ENCODE results near the gene ABHD16B. TPM values are rescaled to one million over a fixed set of nuclear protein-coding genes. Genes with fewer than 3 reads are reported as not detected.

ABHD16B gene
- total RNA-seq (2022; extraction: Qiagen RNA extraction), result not detected in 5 replicates

GRCh38 chr20:63861365-63861934, at the start of gene ABHD16B:
Gene ABHD16B, plus strand, starts transcription at chr20:63861498. Its CDS starts 43 bp downstream, at chr20:63861541.

GRCh38 chr20:63830841-63831588, 30.3 kb upstream of the ABHD16B start, which contains the start of gene ZBTB46:
Gene ZBTB46, minus strand, starts transcription at chr20:63831264. Its CDS starts 40,507 bp downstream, at chr20:63790757.

GRCh38 chr20:63864978-63865640, 3.8 kb downstream of the ABHD16B start, which contains the start of gene TPD52L2:
Gene TPD52L2, plus strand, starts transcription at chr20:63865270. Its CDS starts 96 bp downstream, at chr20:63865366.

GRCh38 chr20:63894358-63895201, 33.3 kb downstream of the ABHD16B start, which contains the start of gene DNAJC5:
Gene DNAJC5, plus strand, starts transcription at chr20:63895126. Its CDS starts 33,220 bp downstream, at chr20:63928346.

Other genes with a start within 250 kb of the ABHD16B start
- gene GMEB2, start 234.4 kb upstream of the ABHD16B start, total RNA-seq (2022; extraction: Qiagen RNA extraction), result 7.9 to 10.7 TPM (median 9.8 TPM) in 5 replicates
- 7.7 to 11.7 TPM (median 9.6 TPM) in 5 replicates for gene STMN3, start 208.1 kb upstream of the ABHD16B start, total RNA-seq (2022; extraction: Qiagen RNA extraction)
- 3.4 to 10.0 TPM (median 7.0 TPM) in 5 replicates for gene RTEL1, start 203.2 kb upstream of the ABHD16B start, total RNA-seq (2022; extraction: Qiagen RNA extraction)
- gene TNFRSF6B, start 164.8 kb upstream of the ABHD16B start, total RNA-seq (2022; extraction: Qiagen RNA extraction), result 0.35 to 1.5 TPM (median 0.93 TPM) in 5 replicates
- 30.6 to 40.0 TPM (median 36.2 TPM) in 5 replicates for gene ARFRP1, start 153.5 kb upstream of the ABHD16B start, total RNA-seq (2022; extraction: Qiagen RNA extraction)
- 22.0 to 30.9 TPM (median 26.9 TPM) in 5 replicates for gene ZGPAT, start 153.5 kb upstream of the ABHD16B start, total RNA-seq (2022; extraction: Qiagen RNA extraction)
- gene LIME1, start 124.8 kb upstream of the ABHD16B start, total RNA-seq (2022; extraction: Qiagen RNA extraction), result 5.6 to 12.4 TPM (median 9.3 TPM) in 5 replicates
- 55.9 to 105 TPM (median 96.0 TPM) in 5 replicates for gene SLC2A4RG, start 121.7 kb upstream of the ABHD16B start, total RNA-seq (2022; extraction: Qiagen RNA extraction)
- gene ZBTB46, start 30.2 kb upstream of the ABHD16B start, total RNA-seq (2022; extraction: Qiagen RNA extraction), result 0.75 to 1.1 TPM (median 0.92 TPM) in 5 replicates
- gene TPD52L2, start 3.8 kb downstream of the ABHD16B start, total RNA-seq (2022; extraction: Qiagen RNA extraction), result 126 to 137 TPM (median 132 TPM) in 5 replicates
- gene DNAJC5, start 33.6 kb downstream of the ABHD16B start, total RNA-seq (2022; extraction: Qiagen RNA extraction), result 22.6 to 29.0 TPM (median 28.3 TPM) in 5 replicates
- gene UCKL1, start 94.9 kb downstream of the ABHD16B start, total RNA-seq (2022; extraction: Qiagen RNA extraction), result 25.1 to 39.5 TPM (median 33.0 TPM) in 5 replicates
- 9.0 to 13.6 TPM (median 12.2 TPM) in 5 replicates for gene ZNF512B, start 108.4 kb downstream of the ABHD16B start, total RNA-seq (2022; extraction: Qiagen RNA extraction)
- not detected in 5 replicates for gene SAMD10, start 118.1 kb downstream of the ABHD16B start, total RNA-seq (2022; extraction: Qiagen RNA extraction)
- gene PRPF6, start 119.6 kb downstream of the ABHD16B start, total RNA-seq (2022; extraction: Qiagen RNA extraction), result 49.2 to 55.6 TPM (median 53.8 TPM) in 5 replicates
- gene C20orf204, start 174.7 kb downstream of the ABHD16B start, total RNA-seq (2022; extraction: Qiagen RNA extraction), result 0.15 to 0.65 TPM (median 0.42 TPM) in 5 replicates
- gene SOX18, start 188.1 kb downstream of the ABHD16B start, total RNA-seq (2022; extraction: Qiagen RNA extraction), result 1.1 to 2.7 TPM (median 2.3 TPM) in 5 replicates
- 30.7 to 50.1 TPM (median 46.7 TPM) in 5 replicates for gene TCEA2, start 201.7 kb downstream of the ABHD16B start, total RNA-seq (2022; extraction: Qiagen RNA extraction)
- gene RGS19, start 218.0 kb downstream of the ABHD16B start, total RNA-seq (2022; extraction: Qiagen RNA extraction), result 19.9 to 36.6 TPM (median 34.3 TPM) in 5 replicates
- gene OPRL1, start 218.6 kb downstream of the ABHD16B start, total RNA-seq (2022; extraction: Qiagen RNA extraction), result 0.73 to 1.2 TPM (median 0.99 TPM) in 5 replicates
- 0.90 to 2.3 TPM (median 2.2 TPM) in 5 replicates for gene LKAAEAR1, start 222.9 kb downstream of the ABHD16B start, total RNA-seq (2022; extraction: Qiagen RNA extraction)
- gene NPBWR2, start 246.1 kb downstream of the ABHD16B start, total RNA-seq (2022; extraction: Qiagen RNA extraction), result not detected in 5 replicates